B cell (primary cell): ENCODE data around the gene IKBKE. TPM values are rescaled to one million over a fixed set of nuclear protein-coding genes. Genes with fewer than 3 reads are reported as not detected.

ENCODE experiments used
- ATAC-seq: fragments of 200-7000 bp; cut with Tn5 transposase; one replicate; pipeline ENCODE4 v1.10.0; 2021; ENCODE audit warnings: low read depth, mild to moderate bottlenecking, moderate number of reproducible peaks, moderate library complexity
- CTCF ChIA-PET: fragments of 350-600 bp; sonication (Branson Sonifier 250); formaldehyde crosslinking; loops from one replicate; lab custom pipeline; 2021; ENCODE audit warnings: antibody characterized with exemption, inconsistent platforms; lab: Charles Lee
- POLR2A ChIA-PET: fragments of 350-600 bp; sonication (Branson Sonifier 250); formaldehyde crosslinking; loops from one replicate; lab custom pipeline; 2021; ENCODE audit warnings: antibody characterized with exemption; lab: Charles Lee
- DNase-seq: peaks from one replicate; pipeline ENCODE4 v3.0.0; 2013
- H2AFZ ChIP-seq: 2 replicates; pipeline ENCODE4 v1.6.1; 2012; ENCODE audit warnings: mild to moderate bottlenecking, low read depth, low read length; ENCODE audit not compliant: insufficient read depth, poor library complexity, severe bottlenecking
- H3K27ac ChIP-seq, 2 donors: 1 replicate in 1 of 2; 2 replicates in 1 of 2; pipeline ENCODE4 v1.5.1; 2012 to 2013; ENCODE audit warnings: low read length in 2 of 2, mild to moderate bottlenecking in 2 of 2, moderate library complexity in 1 of 2
- H3K27me3 ChIP-seq, 4 experiments: fragments of 200-600 bp in 1 of 4; sonication (generic) in 1 of 4; replicated peaks in 1 of 4; 1 replicate in 2 of 4; 2 replicates in 2 of 4; pipeline versions ENCODE4 v1.6.1 to v1.7.0; 2013 to 2016; ENCODE audit warnings: low read length in 3 of 4, mild to moderate bottlenecking in 2 of 4, mixed read lengths in 1 of 4, moderate library complexity in 1 of 4; ENCODE audit not compliant: insufficient read depth in 4 of 4, control insufficient read depth in 3 of 4; ENCODE audit errors: control extremely low read depth in 1 of 4
- H3K36me3 ChIP-seq, 2 experiments: replicated peaks in 1 of 2; 1 replicate in 1 of 2; 2 replicates in 1 of 2; pipeline versions ENCODE4 v1.6.1 to v1.7.1; 2013; ENCODE audit warnings: low read length in 1 of 2; ENCODE audit not compliant: insufficient read depth in 2 of 2, control insufficient read depth in 1 of 2; ENCODE audit errors: control extremely low read depth in 1 of 2, extremely low read depth in 1 of 2
- H3K4me1 ChIP-seq, 2 donors: fragments of 200-600 bp in 1 of 2; sonication (generic) in 1 of 2; 1 replicate in 1 of 2; 2 replicates in 1 of 2; pipeline versions ENCODE4 v1.5.1 to v1.6.1; 2013 to 2017; ENCODE audit warnings: low read length in 2 of 2; ENCODE audit not compliant: control insufficient read depth in 2 of 2, insufficient read depth in 2 of 2
- H3K4me2 ChIP-seq: replicated peaks from 2 replicates; pipeline ENCODE3; 2012; ENCODE audit warnings: mild to moderate bottlenecking, low read depth, low read length; ENCODE audit not compliant: poor library complexity, severe bottlenecking
- H3K4me3 ChIP-seq, 5 experiments: fragments of 200-600 bp in 1 of 5; sonication (generic) in 1 of 5; 1 replicate in 3 of 5; 2 replicates in 2 of 5; pipeline versions ENCODE4 v1.5.1 to v1.7.0; 2011 to 2016; ENCODE audit warnings: low read length in 4 of 5, mild to moderate bottlenecking in 4 of 5, low read depth in 2 of 5, control low read depth in 1 of 5, moderate library complexity in 1 of 5; ENCODE audit not compliant: insufficient read depth in 1 of 5; ENCODE audit errors: control extremely low read depth in 1 of 5, extremely low read depth in 1 of 5
- H3K79me2 ChIP-seq: fragments of 200-600 bp; sonication (generic); one replicate; pipeline ENCODE4 v1.6.0; 2016; ENCODE audit warnings: low read length; ENCODE audit not compliant: control insufficient read depth, insufficient read depth
- H3K9ac ChIP-seq: fragments of 200-600 bp; sonication (generic); 2 replicates; pipeline ENCODE4 v1.6.1; 2017; ENCODE audit warnings: mild to moderate bottlenecking, low read length, moderate library complexity
- H3K9me3 ChIP-seq, 3 donors: one replicate each; pipeline versions ENCODE4 v1.6.1 to v1.7.1; 2013; ENCODE audit warnings: low read length in 2 of 3; ENCODE audit not compliant: control insufficient read depth in 2 of 3, insufficient read depth in 1 of 3; ENCODE audit errors: control extremely low read depth in 1 of 3
- H4K20me1 ChIP-seq: 2 replicates; pipeline ENCODE4 v1.6.0; 2012; ENCODE audit warnings: mild to moderate bottlenecking, low read length; ENCODE audit not compliant: insufficient read depth, control insufficient read depth, poor library complexity, severe bottlenecking
- H3K27ac Mint-ChIP-seq: one replicate; pipeline ENCODE4 v1.8.0; 2021; ENCODE audit warnings: mixed read lengths
- H3K27me3 Mint-ChIP-seq: one replicate; pipeline ENCODE4 v1.8.0; 2021; ENCODE audit warnings: mixed read lengths
- H3K4me1 Mint-ChIP-seq: one replicate; pipeline ENCODE4 v1.8.0; 2021; ENCODE audit warnings: mixed read lengths
- H3K4me3 Mint-ChIP-seq: one replicate; pipeline ENCODE4 v1.8.0; 2021; ENCODE audit warnings: mixed read lengths
- H3K9me3 Mint-ChIP-seq: one replicate; pipeline ENCODE4 v1.8.0; 2022; ENCODE audit warnings: mixed read lengths; ENCODE audit not compliant: insufficient read depth
- CTCF ChIP-seq: fragments of 200-600 bp; IDR thresholded peaks from one replicate; pipeline ENCODE4 v1.8.0; 2022; ENCODE audit warnings: antibody characterized with exemption, mild to moderate bottlenecking
- EZH2 ChIP-seq: IDR thresholded peaks from 2 replicates; pipeline ENCODE4 v1.6.1; 2012; ENCODE audit warnings: borderline replicate concordance, low read depth, mild to moderate bottlenecking, moderate library complexity, low read length; ENCODE audit not compliant: insufficient read depth, poor library complexity, severe bottlenecking
- WGBS: methylation state at CpG from one replicate; pipeline ENCODE4 v1.1.5; 2013; ENCODE audit warnings: missing lambda C conversion rate; ENCODE audit not compliant: insufficient coverage; 5-methylcytosine and 5-hydroxymethylcytosine counted together
- intact Hi-C: fragments of 100-400 bp; cut with micrococcal nuclease; formaldehyde crosslinking; loops from one replicate; pipeline ENCODE4 v1.10.0; 2022
- polyA plus RNA-seq: library from polyadenylated mRNA; depleted of rRNA; stranded (reverse); fragments of >200 nt; gene quantifications from 2 replicates; pipeline ENCODE4 v1.2.3, GENCODE V29; 2012
- total RNA-seq, 2 donors: library from RNA; stranded (reverse); fragments of 120-200 nt in 1 of 2; gene quantifications; 1 replicate in 1 of 2; 2 replicates in 1 of 2; pipeline versions ENCODE4 v1.2.3 to v1.2.4, GENCODE V29; 2013 to 2022

Gene IKBKE
- total and polyA plus RNA-seq, 2 donors (not counting 1 experiment from before 2014, with no cell fraction given): 40.8 to 55.4 TPM

- Histone ChIP-seq H4K20me1 (no peaks in the 10 kb centered on the region), H3K4me3 (no peak overlapping the region), H3K9ac (no peak overlapping the region), H2AFZ (no peak overlapping the region), H3K4me2 (peak overlapping the region; percentile 97), H3K79me2 (no peaks in the 10 kb centered on the region), H3K27me3 (peaks cover 0 to 33% (median 19%) of the 10 kb centered on the region in 4 experiments), H3K36me3 (no peaks in the 10 kb centered on the region), H3K27ac (no peak overlapping the region), H3K4me1 (peaks cover 19 to 21% of the 10 kb centered on the region in 2 donors), H3K9me3 (peaks cover 0 to 3% (median 0%) of the 10 kb centered on the region in 3 donors)
- DNase-seq (no peak), ATAC-seq (no peak)
- WGBS: 72% methylated on average over 2 of the region's 10 CpGs
- no peaks in the 10 kb centered on the region for H3K9me3 Mint-ChIP-seq
- intact Hi-C loops: loop anchor here (2.0 to 5.0 kb wide), 2 partner anchors 34 to 51 kb away; partner anchors contain the start of gene IKBKE
- H3K27ac Mint-ChIP-seq: no peak overlapping the region
- no peak for TF ChIP-seq EZH2
- TF ChIP-seq CTCF: peak; percentile 32
- peak overlapping the region; percentile 86 for H3K4me3 Mint-ChIP-seq
- ChIA-PET POLR2A (no interaction called here), CTCF (interaction anchor here (0.9 to 3.4 kb wide), 12 partner anchors 9 to 106 kb away, joined by 3 to 19 read pairs (median 5); partner anchors contain the start of gene EIF2D)
- H3K27me3 Mint-ChIP-seq: peaks cover 28% of the 10 kb centered on the region
- H3K4me1 Mint-ChIP-seq: peaks cover 28% of the 10 kb centered on the region
These were observed 35.6 kb downstream of the IKBKE start for GRCh38 chr1:206505702-206506355.
